Subcutaneous adipose tissue (tissue), 4 donors: ENCODE measurements around the gene MYO19. TPM values are rescaled to one million over a fixed set of nuclear protein-coding genes. Genes with fewer than 3 reads are reported as not detected.

Source experiments
- CTCF ChIP-seq: fragments of 450-650 bp; IDR thresholded peaks from one replicate; pipeline ENCODE4 v1.5.1; 2016; ENCODE audit warnings: low read depth, mild to moderate bottlenecking, control low read depth, antibody characterized with exemption, moderate library complexity
- total RNA-seq, 4 donors: library from RNA; depleted of rRNA; stranded (reverse); fragments of >200 nt; gene quantifications; one replicate each; pipeline ENCODE4 v1.1.0, GENCODE V29; 2016

The MYO19 gene
- total RNA-seq, 4 donors from 2014 or later = 33.3 to 76.1 (median 48.1) TPM

GRCh38 chr17:36553459-36553858 lies 18.8 kb upstream of the MYO19 start:
- TF ChIP-seq CTCF = no peak

GRCh38 chr17:36550491-36551417 lies 16.1 kb upstream of the MYO19 start:
- no peak for TF ChIP-seq CTCF

DNA sequence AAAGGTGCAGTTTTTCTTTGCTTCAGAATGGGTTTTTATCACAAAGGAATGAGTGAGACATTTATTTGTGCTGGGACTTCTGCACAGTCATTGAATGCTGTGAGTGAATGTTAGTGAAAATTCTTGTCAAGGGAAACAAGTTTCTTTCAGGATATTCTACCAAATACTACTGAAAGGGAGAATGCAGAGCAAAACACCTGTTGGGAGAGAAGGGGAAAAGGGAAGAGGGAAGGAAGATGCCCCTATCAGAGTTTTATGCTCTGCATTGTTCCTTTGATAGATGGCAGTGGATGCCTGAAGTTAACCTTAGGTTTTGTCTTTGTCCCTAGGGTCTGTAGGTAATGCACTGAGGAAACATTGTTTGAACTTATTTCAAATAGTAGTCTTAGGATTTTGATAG lies 13.1 kb upstream of the MYO19 start:
- TF ChIP-seq CTCF = no peak

DNA sequence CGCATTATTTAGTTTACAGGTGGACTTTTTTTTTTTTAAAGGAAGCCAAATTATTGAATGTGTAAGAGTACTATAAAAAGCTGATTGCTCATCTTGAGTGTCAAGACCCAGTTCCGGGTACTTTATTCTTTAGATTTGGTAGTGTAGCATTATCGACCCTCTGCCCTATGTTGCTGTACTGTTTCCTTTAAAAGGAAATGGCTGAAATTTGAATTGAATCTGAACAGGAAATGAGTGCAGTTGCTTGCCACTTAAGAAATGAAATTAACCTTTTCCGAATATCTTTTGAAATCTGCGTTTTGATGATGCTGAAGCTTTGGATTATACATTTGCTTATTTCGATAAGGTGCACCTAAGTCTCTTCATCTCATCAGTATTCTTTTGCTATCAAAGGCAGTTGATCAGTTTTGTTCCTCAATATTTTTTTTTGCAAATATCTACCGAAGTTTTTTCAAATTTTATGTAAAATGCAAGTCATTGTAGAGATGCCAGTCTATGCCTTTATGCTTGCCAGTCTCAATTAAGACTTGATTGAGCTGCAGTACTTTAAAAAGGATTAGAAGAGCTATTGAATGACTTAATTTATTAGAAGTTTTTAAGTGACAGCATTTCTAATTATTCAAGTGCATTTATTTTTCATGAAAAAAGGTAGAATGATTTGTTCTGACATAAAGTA lies 11.9 kb upstream of the MYO19 start:
- TF ChIP-seq CTCF = no peak

DNA sequence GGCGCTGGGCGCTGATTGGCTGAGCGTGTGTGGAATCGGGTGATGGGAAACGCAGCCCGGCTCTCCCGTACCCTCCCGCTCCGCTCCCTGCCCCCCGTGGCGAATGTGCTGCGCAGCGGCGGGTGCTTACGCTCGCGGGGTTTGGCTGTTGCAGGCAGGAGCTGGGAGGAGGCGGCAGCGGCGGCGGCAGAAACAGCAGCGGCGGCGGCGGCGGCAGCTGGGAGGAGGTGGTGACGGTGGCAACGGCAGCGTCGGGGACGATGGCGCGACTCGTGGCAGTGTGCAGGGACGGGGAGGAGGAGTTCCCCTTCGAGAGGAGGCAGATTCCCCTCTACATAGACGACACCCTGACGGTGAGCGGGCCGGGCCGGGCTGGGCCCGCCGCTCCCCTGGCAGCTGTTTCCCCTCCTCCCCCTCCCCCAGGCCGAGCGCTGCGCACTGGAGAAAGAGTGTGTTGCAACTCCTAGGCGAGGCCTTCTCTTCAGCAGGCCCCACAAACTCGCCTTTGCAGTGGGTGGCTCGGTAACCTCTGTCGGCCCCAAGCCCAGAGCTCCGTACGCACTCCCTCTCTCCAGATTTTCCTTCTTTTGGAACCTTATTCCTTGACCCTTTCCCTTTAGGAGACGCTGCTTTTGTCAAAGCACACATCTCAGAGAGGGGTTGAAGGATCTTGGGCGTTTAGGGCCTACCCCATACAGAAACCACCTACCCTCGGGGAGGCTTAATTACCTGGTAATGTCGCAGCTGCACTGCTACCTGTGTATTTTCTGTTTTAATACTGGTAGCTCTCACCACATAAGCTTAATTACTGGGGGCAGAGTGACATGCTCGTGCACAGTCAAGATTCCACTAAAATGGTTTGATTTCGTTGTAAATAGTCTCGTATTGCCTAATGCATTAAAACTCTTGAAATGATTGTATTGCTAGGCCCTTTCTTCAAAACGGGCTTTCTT lies 11.1 kb upstream of the MYO19 start:
- no peak for TF ChIP-seq CTCF

- TF ChIP-seq CTCF = no peak
These were observed 10.4 kb upstream of the MYO19 start for GRCh38 chr17:36545077-36545464.
